ENCODE data around the gene HSFX3. TPM values are rescaled to one million over a fixed set of nuclear protein-coding genes. Genes with fewer than 3 reads are reported as not detected.
"Not testable (repeated sequence)": the region's sequence is repeated elsewhere in the genome, so short reads cannot be mapped to it uniquely, and the experiment has no call there.

HSFX3 gene
- total and polyA plus RNA-seq, 9 donors = 0.25 to 1.1 (median 0.91) TPM; not detected in 2

DNA sequence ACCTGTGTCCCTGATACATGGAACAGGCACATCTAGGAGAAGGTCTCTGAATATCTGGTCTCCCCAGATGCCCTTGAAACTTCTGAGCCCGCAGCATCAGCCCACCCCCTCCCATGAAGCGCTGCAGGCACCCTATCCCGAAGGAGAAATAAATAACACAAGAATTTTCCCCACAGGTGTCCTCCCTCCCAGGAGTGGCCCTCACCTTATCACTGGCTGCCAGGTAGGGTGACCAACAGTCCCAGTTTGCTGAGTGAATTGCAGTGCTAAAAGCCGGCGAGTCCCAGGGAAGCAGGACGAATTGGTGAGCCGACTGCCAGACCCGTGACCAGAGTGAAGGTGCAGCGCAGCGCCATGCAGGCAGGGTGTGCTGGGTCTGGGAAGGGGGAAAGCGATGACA, 15.7 kb downstream of the HSFX3 start:
- H3K27ac ChIP-seq (ENCODE audit: low read length); H3K36me3 ChIP-seq (ENCODE audit: control insufficient read depth, insufficient read depth, low read length); H3K4me1 ChIP-seq (ENCODE audit: control insufficient read depth, insufficient read depth, low read length); DNase-seq; H3K9me3 ChIP-seq (replicated peaks; ENCODE audit: control insufficient read depth, low read depth, low read length); H3K4me3 ChIP-seq (ENCODE audit: low read length); H3K27me3 ChIP-seq (ENCODE audit: control insufficient read depth, insufficient read depth, low read length): not testable (repeated sequence)
- 80% methylated on average over 7 of the region's 11 CpGs for WGBS (ENCODE audit: insufficient coverage)

- not testable (repeated sequence) for H3K4me3 ChIP-seq (ENCODE audit: low read length); H3K27me3 ChIP-seq (ENCODE audit: control insufficient read depth, insufficient read depth, low read length); H3K36me3 ChIP-seq (ENCODE audit: control insufficient read depth, insufficient read depth, low read length); H3K9me3 ChIP-seq (replicated peaks; ENCODE audit: control insufficient read depth, low read depth, low read length); H3K4me1 ChIP-seq (ENCODE audit: control insufficient read depth, insufficient read depth, low read length); DNase-seq; H3K27ac ChIP-seq (ENCODE audit: low read length)
- no CpG with 5 or more reads among the region's 3 CpGs for WGBS (ENCODE audit: insufficient coverage)
These were observed 16.9 kb downstream of the HSFX3 start for GRCh38 chrX:149532868-149533267.

GRCh38 chrX:149531599-149531998, 18.1 kb downstream of the HSFX3 start:
- 66% methylated on average over 2 of the region's 2 CpGs for WGBS (ENCODE audit: insufficient coverage)
- H3K27me3 ChIP-seq (ENCODE audit: control insufficient read depth, insufficient read depth, low read length) = peaks cover 2% of the 10 kb centered on the region

DNA sequence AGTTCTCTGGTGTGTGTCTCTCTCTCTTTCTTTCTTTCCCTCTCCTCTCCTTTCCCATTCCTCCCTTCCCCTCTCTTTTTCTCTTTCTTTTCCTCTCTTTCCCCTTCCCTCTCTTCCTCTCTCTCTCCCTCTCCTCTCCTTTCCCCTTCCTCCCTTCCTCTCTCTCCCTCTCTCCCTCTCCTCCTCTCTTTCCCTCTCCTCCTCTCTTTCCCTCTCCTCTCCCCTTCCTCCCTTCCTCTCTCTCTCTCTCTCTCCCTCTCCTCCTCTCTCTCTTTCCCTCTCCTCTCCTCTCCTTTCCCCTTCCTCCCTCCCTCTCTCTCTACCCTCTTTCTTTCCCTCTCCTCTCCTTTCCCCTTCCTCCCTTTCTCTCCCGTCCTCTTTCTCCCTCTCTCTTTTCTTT, 21.3 kb downstream of the HSFX3 start:
- Histone ChIP-seq H3K27me3 (ENCODE audit: control insufficient read depth, insufficient read depth, low read length) (peaks cover 3% of the 10 kb centered on the region), H3K27ac (ENCODE audit: low read length) (no peak overlapping the region), H3K9me3 (replicated peaks; ENCODE audit: control insufficient read depth, low read depth, low read length) (no peaks in the 10 kb centered on the region), H3K4me1 (ENCODE audit: control insufficient read depth, insufficient read depth, low read length) (peaks cover 8% of the 10 kb centered on the region), H3K36me3 (ENCODE audit: control insufficient read depth, insufficient read depth, low read length) (no peaks in the 10 kb centered on the region), H3K4me3 (ENCODE audit: low read length) (no peak overlapping the region)
- DNase-seq = no peak
- no CpG with 5 or more reads among the region's 1 CpG for WGBS (ENCODE audit: insufficient coverage)

More at GRCh38 chrX:149531599-149531998, 18.1 kb downstream of the HSFX3 start:
- H3K4me1 ChIP-seq (ENCODE audit: control insufficient read depth, insufficient read depth, low read length) = no peaks in the 10 kb centered on the region
- no peaks in the 10 kb centered on the region for H3K9me3 ChIP-seq (replicated peaks; ENCODE audit: control insufficient read depth, low read depth, low read length)
- H3K36me3 ChIP-seq (ENCODE audit: control insufficient read depth, insufficient read depth, low read length) = peaks cover 7% of the 10 kb centered on the region
- H3K4me3 ChIP-seq (ENCODE audit: low read length) = no peak overlapping the region
- H3K27ac ChIP-seq (ENCODE audit: low read length) = no peak overlapping the region
- no peak for DNase-seq

GRCh38 chrX:149527705-149528104, 22.0 kb downstream of the HSFX3 start:
- H3K27me3 ChIP-seq (ENCODE audit: control insufficient read depth, insufficient read depth, low read length) = peaks cover 5% of the 10 kb centered on the region
- no peaks in the 10 kb centered on the region for H3K9me3 ChIP-seq (replicated peaks; ENCODE audit: control insufficient read depth, low read depth, low read length)
- peaks cover 8% of the 10 kb centered on the region for H3K4me1 ChIP-seq (ENCODE audit: control insufficient read depth, insufficient read depth, low read length)
- no peak overlapping the region for H3K4me3 ChIP-seq (ENCODE audit: low read length)
- H3K36me3 ChIP-seq (ENCODE audit: control insufficient read depth, insufficient read depth, low read length) = no peaks in the 10 kb centered on the region
- no peak overlapping the region for H3K27ac ChIP-seq (ENCODE audit: low read length)
- no peak for DNase-seq
- 50% methylated on average over 1 of the region's 1 CpG for WGBS (ENCODE audit: insufficient coverage)

GRCh38 chrX:149526318-149527033, 23.2 kb downstream of the HSFX3 start:
- Histone ChIP-seq H3K27me3 (ENCODE audit: control insufficient read depth, insufficient read depth, low read length) (peaks cover 13% of the 10 kb centered on the region), H3K27ac (ENCODE audit: low read length) (peak overlapping the region; percentile 62)
- H3K4me3 ChIP-seq (ENCODE audit: low read length); H3K36me3 ChIP-seq (ENCODE audit: control insufficient read depth, insufficient read depth, low read length); H3K4me1 ChIP-seq (ENCODE audit: control insufficient read depth, insufficient read depth, low read length); H3K9me3 ChIP-seq (replicated peaks; ENCODE audit: control insufficient read depth, low read depth, low read length): not testable (repeated sequence)
- no CpG with 5 or more reads among the region's 13 CpGs for WGBS (ENCODE audit: insufficient coverage)
- DNase-seq = peak; percentile 43

GRCh38 chrX:149525903-149526302, 23.8 kb downstream of the HSFX3 start:
- whole genome bisulfite sequencing (ENCODE audit: insufficient coverage) = no CpG with 5 or more reads among the region's 5 CpGs
- H3K4me3 ChIP-seq (ENCODE audit: low read length); H3K9me3 ChIP-seq (replicated peaks; ENCODE audit: control insufficient read depth, low read depth, low read length); DNase-seq; H3K4me1 ChIP-seq (ENCODE audit: control insufficient read depth, insufficient read depth, low read length); H3K36me3 ChIP-seq (ENCODE audit: control insufficient read depth, insufficient read depth, low read length): not testable (repeated sequence)
- Histone ChIP-seq H3K27ac (ENCODE audit: low read length) (peak overlapping the region; percentile 62), H3K27me3 (ENCODE audit: control insufficient read depth, insufficient read depth, low read length) (peaks cover 13% of the 10 kb centered on the region)

- not testable (repeated sequence) for H3K36me3 ChIP-seq (ENCODE audit: control insufficient read depth, insufficient read depth, low read length); H3K4me3 ChIP-seq (ENCODE audit: low read length); H3K27ac ChIP-seq (ENCODE audit: low read length); H3K9me3 ChIP-seq (replicated peaks; ENCODE audit: control insufficient read depth, low read depth, low read length); H3K4me1 ChIP-seq (ENCODE audit: control insufficient read depth, insufficient read depth, low read length)
- peaks cover 13% of the 10 kb centered on the region for H3K27me3 ChIP-seq (ENCODE audit: control insufficient read depth, insufficient read depth, low read length)
- no CpG with 5 or more reads among the region's 10 CpGs for WGBS (ENCODE audit: insufficient coverage)
- DNase-seq = peak; percentile 56
These were observed 24.3 kb downstream of the HSFX3 start for GRCh38 chrX:149525389-149525788.

GRCh38 chrX:149522916-149523315, 26.8 kb downstream of the HSFX3 start:
- DNase-seq = no peak
- peaks cover 8% of the 10 kb centered on the region for H3K4me1 ChIP-seq (ENCODE audit: control insufficient read depth, insufficient read depth, low read length)
- no peak overlapping the region for H3K27ac ChIP-seq (ENCODE audit: low read length)
- peaks cover 13% of the 10 kb centered on the region for H3K27me3 ChIP-seq (ENCODE audit: control insufficient read depth, insufficient read depth, low read length)
- no peak overlapping the region for H3K4me3 ChIP-seq (ENCODE audit: low read length)
- no peaks in the 10 kb centered on the region for H3K9me3 ChIP-seq (replicated peaks; ENCODE audit: control insufficient read depth, low read depth, low read length)
- no peaks in the 10 kb centered on the region for H3K36me3 ChIP-seq (ENCODE audit: control insufficient read depth, insufficient read depth, low read length)
- WGBS (ENCODE audit: insufficient coverage) = no CpG with 5 or more reads among the region's 2 CpGs

GRCh38 chrX:149521438-149521837, 28.3 kb downstream of the HSFX3 start:
- WGBS (ENCODE audit: insufficient coverage) = 69% methylated on average over 4 of the region's 9 CpGs
- Histone ChIP-seq H3K27me3 (ENCODE audit: control insufficient read depth, insufficient read depth, low read length) (peaks cover 13% of the 10 kb centered on the region), H3K27ac (ENCODE audit: low read length) (no peak overlapping the region), H3K36me3 (ENCODE audit: control insufficient read depth, insufficient read depth, low read length) (no peaks in the 10 kb centered on the region), H3K9me3 (replicated peaks; ENCODE audit: control insufficient read depth, low read depth, low read length) (no peaks in the 10 kb centered on the region), H3K4me3 (ENCODE audit: low read length) (no peak overlapping the region), H3K4me1 (ENCODE audit: control insufficient read depth, insufficient read depth, low read length) (peaks cover 7% of the 10 kb centered on the region)
- DNase-seq = no peak
